Liver (tissue), 9 donors: ENCODE measurements around the gene CD109. TPM values are rescaled to one million over a fixed set of nuclear protein-coding genes. Genes with fewer than 3 reads are reported as not detected.

Experiments
- DNase-seq: peaks from one replicate; pipeline ENCODE4 v3.0.0-alpha.2; 2017; ENCODE audit warnings: low spot score
- H3K27ac ChIP-seq, 2 donors: one replicate each; pipeline ENCODE4 v1.7.0; 2013; ENCODE audit warnings: inconsistent platforms in 2 of 2, low read length in 2 of 2, control low read depth in 1 of 2, low read depth in 1 of 2, mild to moderate bottlenecking in 1 of 2
- H3K27me3 ChIP-seq, 4 donors: one replicate each; pipeline versions ENCODE4 v1.6.1 to v1.7.0; 2013; ENCODE audit warnings: low read length in 3 of 4, inconsistent platforms in 1 of 4, mild to moderate bottlenecking in 1 of 4, moderate library complexity in 1 of 4; ENCODE audit not compliant: control insufficient read depth in 4 of 4, insufficient read depth in 4 of 4
- H3K36me3 ChIP-seq, 4 donors: one replicate each; pipeline versions ENCODE4 v1.6.1 to v1.7.0; 2013; ENCODE audit warnings: low read length in 3 of 4, mild to moderate bottlenecking in 3 of 4, low read depth in 1 of 4, moderate library complexity in 1 of 4; ENCODE audit not compliant: control insufficient read depth in 4 of 4, insufficient read depth in 3 of 4
- H3K4me1 ChIP-seq, 4 donors: one replicate each; pipeline versions ENCODE4 v1.6.1 to v1.7.0; 2013; ENCODE audit warnings: low read length in 3 of 4, mild to moderate bottlenecking in 3 of 4, moderate library complexity in 1 of 4; ENCODE audit not compliant: control insufficient read depth in 4 of 4, insufficient read depth in 4 of 4
- H3K4me3 ChIP-seq, 3 donors: one replicate each; pipeline versions ENCODE4 v1.6.1 to v1.7.0; 2013; ENCODE audit warnings: low read length in 3 of 3, control low read depth in 1 of 3, low read depth in 1 of 3, mild to moderate bottlenecking in 1 of 3
- H3K9ac ChIP-seq, 2 donors: one replicate each; pipeline ENCODE4 v1.7.0; 2013; ENCODE audit warnings: low read length in 2 of 2, mild to moderate bottlenecking in 2 of 2, moderate library complexity in 2 of 2, control low read depth in 1 of 2, low read depth in 1 of 2
- H3K9me3 ChIP-seq, 4 donors: one replicate each; pipeline versions ENCODE4 v1.6.1 to v1.7.0; 2013; ENCODE audit warnings: low read length in 3 of 4; ENCODE audit not compliant: control insufficient read depth in 4 of 4
- EGR1 ChIP-seq, 2 donors: IDR thresholded peaks; 2 replicates each; pipeline ENCODE4 v1.6.1; 2016 to 2018; ENCODE audit warnings: antibody characterized with exemption in 2 of 2, low read depth in 2 of 2
- FOXA1 ChIP-seq: IDR thresholded peaks from 2 replicates; pipeline ENCODE4 v1.6.1; 2016; ENCODE audit warnings: antibody characterized with exemption
- GABPA ChIP-seq, 2 donors: IDR thresholded peaks in 1 of 2; conservative IDR thresholded peaks in 1 of 2; 2 replicates each; pipeline ENCODE4 v1.6.1; 2016; ENCODE audit warnings: antibody characterized with exemption in 2 of 2, mild to moderate bottlenecking in 1 of 2, moderate library complexity in 1 of 2
- HNF4G ChIP-seq: IDR thresholded peaks from 2 replicates; pipeline ENCODE4 v1.6.1; 2016; ENCODE audit warnings: antibody characterized with exemption
- JUND ChIP-seq, 2 donors: IDR thresholded peaks; 2 replicates each; pipeline ENCODE4 v1.6.1; 2016; ENCODE audit warnings: antibody characterized with exemption in 2 of 2
- MAX ChIP-seq: IDR thresholded peaks from 2 replicates; pipeline ENCODE4 v1.6.1; 2016; ENCODE audit warnings: antibody characterized with exemption
- NR2F2 ChIP-seq: IDR thresholded peaks from 2 replicates; pipeline ENCODE4 v1.6.1; 2016; ENCODE audit warnings: antibody characterized with exemption
- RAD21 ChIP-seq, 2 donors: IDR thresholded peaks; 2 replicates each; pipeline ENCODE4 v1.6.1; 2016; ENCODE audit warnings: antibody characterized with exemption in 2 of 2, mild to moderate bottlenecking in 2 of 2
- REST ChIP-seq: IDR thresholded peaks from 2 replicates; pipeline ENCODE4 v1.6.1; 2016; ENCODE audit warnings: antibody characterized with exemption, mild to moderate bottlenecking
- RXRA ChIP-seq, 2 donors: IDR thresholded peaks; 2 replicates each; pipeline ENCODE4 v1.6.1; 2017 to 2018; ENCODE audit warnings: antibody characterized with exemption in 2 of 2, mild to moderate bottlenecking in 1 of 2
- SP1 ChIP-seq: IDR thresholded peaks from 2 replicates; pipeline ENCODE4 v1.6.1; 2018; ENCODE audit warnings: antibody characterized with exemption, mild to moderate bottlenecking
- YY1 ChIP-seq: IDR thresholded peaks from 2 replicates; pipeline ENCODE4 v1.6.1; 2016; ENCODE audit warnings: antibody characterized with exemption, mild to moderate bottlenecking
- WGBS: extraction: QIAGEN DNeasy Blood & Tissue Kit; methylation state at CpG from one replicate; pipeline ENCODE4 v1.1.7; 2013; 5-methylcytosine and 5-hydroxymethylcytosine counted together
- polyA plus RNA-seq, 2 donors: library from polyadenylated mRNA; stranded (reverse) in 1 of 2; unstranded in 1 of 2; fragments of 200-250 nt in 1 of 2; fragments of >200 nt in 1 of 2; fragmentation: Nextera tagmentation in 1 of 2; extraction: Ambion mirVana in 1 of 2; gene quantifications; one replicate each; pipeline versions ENCODE4 v1.2.1 to v1.2.3, GENCODE V29; 2013 to 2015
- total RNA-seq, 2 donors: library from RNA; depleted of rRNA; stranded (reverse); fragments of >200 nt; gene quantifications; one replicate each; pipeline ENCODE4 v1.2.3, GENCODE V29; 2014
- TF ChIP-seq, protein P1 (sequence below): IDR thresholded peaks from 2 replicates; pipeline ENCODE4 v1.6.1; 2016; ENCODE audit warnings: antibody characterized with exemption
- TF ChIP-seq, protein P2 (sequence below): fragments of 150-350 bp; IDR thresholded peaks from 2 replicates; pipeline ENCODE4 v1.5.1; 2017; ENCODE audit warnings: improper control_type of control experiment, low read depth, low read length; ENCODE audit not compliant: missing input control
- donor health status: healthy.
- donor health status: healthy.
- donor health status: healthy.
- donor health status: healthy.
- donor health status: healthy.

Gene CD109
- total and polyA plus RNA-seq, 4 donors, result 0.18 to 2.0 (median 0.32) TPM

DNA sequence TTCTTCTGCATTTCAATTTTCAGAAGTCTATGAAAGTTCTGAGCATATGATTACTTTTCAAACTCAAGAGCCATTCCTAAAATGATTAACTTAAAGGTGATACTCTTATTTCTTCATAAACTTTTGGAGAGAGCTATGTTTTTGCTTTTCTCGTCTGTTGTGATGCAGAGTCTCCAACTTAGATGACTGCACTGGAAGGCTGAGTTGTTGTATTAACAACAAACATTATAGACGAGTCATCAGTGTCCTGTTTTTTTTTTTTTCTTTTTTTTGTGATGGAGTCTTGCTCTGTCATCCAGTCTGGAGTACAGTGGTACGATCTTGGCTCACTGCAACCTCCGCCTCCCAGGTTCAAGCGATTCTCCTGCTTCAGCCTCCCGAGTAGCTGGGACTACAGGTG, 101.9 kb downstream of the CD109 start (continued):
- TF ChIP-seq, protein P1, sequence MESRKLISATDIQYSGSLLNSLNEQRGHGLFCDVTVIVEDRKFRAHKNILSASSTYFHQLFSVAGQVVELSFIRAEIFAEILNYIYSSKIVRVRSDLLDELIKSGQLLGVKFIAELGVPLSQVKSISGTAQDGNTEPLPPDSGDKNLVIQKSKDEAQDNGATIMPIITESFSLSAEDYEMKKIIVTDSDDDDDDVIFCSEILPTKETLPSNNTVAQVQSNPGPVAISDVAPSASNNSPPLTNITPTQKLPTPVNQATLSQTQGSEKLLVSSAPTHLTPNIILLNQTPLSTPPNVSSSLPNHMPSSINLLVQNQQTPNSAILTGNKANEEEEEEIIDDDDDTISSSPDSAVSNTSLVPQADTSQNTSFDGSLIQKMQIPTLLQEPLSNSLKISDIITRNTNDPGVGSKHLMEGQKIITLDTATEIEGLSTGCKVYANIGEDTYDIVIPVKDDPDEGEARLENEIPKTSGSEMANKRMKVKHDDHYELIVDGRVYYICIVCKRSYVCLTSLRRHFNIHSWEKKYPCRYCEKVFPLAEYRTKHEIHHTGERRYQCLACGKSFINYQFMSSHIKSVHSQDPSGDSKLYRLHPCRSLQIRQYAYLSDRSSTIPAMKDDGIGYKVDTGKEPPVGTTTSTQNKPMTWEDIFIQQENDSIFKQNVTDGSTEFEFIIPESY, result no peak
- TF ChIP-seq REST (no peak), NR2F2 (no peak)

GRCh38 chr6:73798592-73798991, 102.6 kb downstream of the CD109 start:
- TF ChIP-seq RXRA (IDR thresholded peaks at IDR 0.05) (no peak), YY1 (no peak), SP1 (no peak), JUND (IDR thresholded peaks at IDR 0.05) (peak; percentile 12 to 48), RAD21 (IDR thresholded peaks at IDR 0.05) (peak in 1 of 2 donors; percentile 28)
- TF ChIP-seq, protein P2, sequence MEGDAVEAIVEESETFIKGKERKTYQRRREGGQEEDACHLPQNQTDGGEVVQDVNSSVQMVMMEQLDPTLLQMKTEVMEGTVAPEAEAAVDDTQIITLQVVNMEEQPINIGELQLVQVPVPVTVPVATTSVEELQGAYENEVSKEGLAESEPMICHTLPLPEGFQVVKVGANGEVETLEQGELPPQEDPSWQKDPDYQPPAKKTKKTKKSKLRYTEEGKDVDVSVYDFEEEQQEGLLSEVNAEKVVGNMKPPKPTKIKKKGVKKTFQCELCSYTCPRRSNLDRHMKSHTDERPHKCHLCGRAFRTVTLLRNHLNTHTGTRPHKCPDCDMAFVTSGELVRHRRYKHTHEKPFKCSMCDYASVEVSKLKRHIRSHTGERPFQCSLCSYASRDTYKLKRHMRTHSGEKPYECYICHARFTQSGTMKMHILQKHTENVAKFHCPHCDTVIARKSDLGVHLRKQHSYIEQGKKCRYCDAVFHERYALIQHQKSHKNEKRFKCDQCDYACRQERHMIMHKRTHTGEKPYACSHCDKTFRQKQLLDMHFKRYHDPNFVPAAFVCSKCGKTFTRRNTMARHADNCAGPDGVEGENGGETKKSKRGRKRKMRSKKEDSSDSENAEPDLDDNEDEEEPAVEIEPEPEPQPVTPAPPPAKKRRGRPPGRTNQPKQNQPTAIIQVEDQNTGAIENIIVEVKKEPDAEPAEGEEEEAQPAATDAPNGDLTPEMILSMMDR, result peak; percentile 23
- Histone ChIP-seq H3K4me1 (peaks cover 0 to 22% (median 16%) of the 10 kb centered on the region in 4 donors), H3K27ac (no peak overlapping the region), H3K27me3 (no peaks in the 10 kb centered on the region), H3K4me3 (no peak overlapping the region), H3K9ac (no peak overlapping the region), H3K36me3 (no peaks in the 10 kb centered on the region), H3K9me3 (no peaks in the 10 kb centered on the region)
- DNase-seq, result no peak
- WGBS, result 45% methylated on average over 2 of the region's 2 CpGs

GRCh38 chr6:73800997-73801396, 105.0 kb downstream of the CD109 start:
- TF ChIP-seq RAD21 (IDR thresholded peaks at IDR 0.05), result no peak
- TF ChIP-seq, protein P1, result no peak
- no peak for TF ChIP-seq SP1
- TF ChIP-seq RXRA (IDR thresholded peaks at IDR 0.05), result no peak
- no peak for TF ChIP-seq HNF4G
- no peak for TF ChIP-seq FOXA1
- TF ChIP-seq YY1, result no peak
- no peak for TF ChIP-seq EGR1 (IDR thresholded peaks at IDR 0.05; ENCODE audit: low read depth in 2 of 2)
- no peak for TF ChIP-seq MAX
- no peak for TF ChIP-seq GABPA (IDR thresholded peaks at IDR 0.05 in 1 of 2, conservative IDR thresholded peaks at IDR 0.05 in 1 of 2)
- Histone ChIP-seq H3K27ac (peak overlapping the region in 1 of 2 donors; percentile 43), H3K4me1 (peaks cover 0 to 23% (median 18%) of the 10 kb centered on the region in 4 donors), H3K27me3 (no peaks in the 10 kb centered on the region), H3K36me3 (no peaks in the 10 kb centered on the region), H3K9me3 (no peaks in the 10 kb centered on the region), H3K9ac (no peak overlapping the region), H3K4me3 (no peak overlapping the region)
- DNase-seq, result no peak
- WGBS, result 39% methylated on average over 1 of the region's 1 CpG
